ENCODE measurements around the gene KCNMA1.

The KCNMA1 gene

DNA sequence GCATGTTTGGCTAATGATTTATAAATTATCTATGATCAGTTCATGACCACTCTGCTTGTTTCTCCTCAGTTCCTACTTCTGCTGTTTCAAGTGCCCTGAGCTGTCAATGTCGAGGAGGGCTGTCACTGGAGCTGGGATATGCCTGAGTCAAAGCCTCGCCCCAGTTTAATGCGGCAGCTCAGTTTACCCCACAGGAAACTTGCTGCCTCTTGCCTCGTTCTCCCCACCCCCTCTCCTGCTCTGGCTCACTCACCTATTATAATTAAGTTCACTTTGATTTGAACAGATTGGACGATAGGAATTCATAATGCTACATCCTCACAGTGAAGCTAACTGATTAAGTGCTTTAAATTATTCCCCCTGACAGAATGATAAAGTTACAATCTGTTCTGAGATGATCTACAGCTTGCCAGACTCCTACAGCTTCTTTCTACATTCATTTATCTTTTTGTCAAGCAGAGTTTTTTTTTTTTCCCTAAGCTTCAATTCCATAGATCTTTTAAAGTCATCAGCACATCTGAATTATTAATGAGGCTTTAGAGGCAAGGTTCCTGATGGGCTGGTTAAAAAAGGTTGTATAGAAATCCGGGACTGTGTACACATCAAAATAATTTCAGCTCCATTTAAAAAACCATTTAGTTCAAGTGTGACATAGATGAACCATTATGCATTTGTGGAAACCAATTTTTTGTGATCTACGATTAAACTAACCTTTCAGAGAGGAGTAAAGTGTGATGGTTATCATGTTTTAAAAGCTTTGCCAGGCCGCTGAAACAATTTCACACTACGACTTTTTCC, 758.3 kb downstream of the KCNMA1 start:
- TF ChIP-seq CEBPB (IDR thresholded peaks at IDR 0.05) = no peak
- no peak for TF ChIP-seq RAD21 (IDR thresholded peaks at IDR 0.05; ENCODE audit: low read depth)
- TF ChIP-seq, protein P1, sequence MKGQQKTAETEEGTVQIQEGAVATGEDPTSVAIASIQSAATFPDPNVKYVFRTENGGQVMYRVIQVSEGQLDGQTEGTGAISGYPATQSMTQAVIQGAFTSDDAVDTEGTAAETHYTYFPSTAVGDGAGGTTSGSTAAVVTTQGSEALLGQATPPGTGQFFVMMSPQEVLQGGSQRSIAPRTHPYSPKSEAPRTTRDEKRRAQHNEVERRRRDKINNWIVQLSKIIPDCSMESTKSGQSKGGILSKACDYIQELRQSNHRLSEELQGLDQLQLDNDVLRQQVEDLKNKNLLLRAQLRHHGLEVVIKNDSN (IDR thresholded peaks at IDR 0.05) = no peak
- no peak for TF ChIP-seq MAX (IDR thresholded peaks at IDR 0.05)

DNA sequence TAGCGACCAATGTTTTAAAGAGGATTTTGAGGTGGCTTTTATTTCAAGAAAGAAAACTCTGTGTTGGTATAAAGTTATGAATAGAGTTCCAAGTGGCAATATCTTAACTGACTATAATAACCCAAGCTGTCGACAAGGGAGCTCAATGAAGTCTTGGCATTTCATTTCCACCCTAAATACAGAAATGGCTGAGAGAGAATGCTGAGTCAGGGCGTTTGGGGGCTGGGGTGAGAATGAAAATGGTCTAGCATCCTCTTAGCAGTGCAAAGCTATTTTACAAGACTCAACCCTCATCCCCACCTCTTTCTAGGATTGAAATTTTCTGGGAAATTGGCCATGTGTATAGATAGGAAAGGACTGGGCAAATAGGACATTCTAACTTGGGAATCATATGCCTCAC, 759.1 kb downstream of the KCNMA1 start:
- TF ChIP-seq EP300 (IDR thresholded peaks at IDR 0.05; ENCODE audit: borderline replicate concordance) = no peak
- TF ChIP-seq TEAD4 (IDR thresholded peaks at IDR 0.05) = no peak
- no peak for TF ChIP-seq FOXM1 (IDR thresholded peaks at IDR 0.05; ENCODE audit: borderline replicate concordance, low read depth)
- no peak for TF ChIP-seq TCF12 (IDR thresholded peaks at IDR 0.05; ENCODE audit: low read depth)
- TF ChIP-seq NFIC (IDR thresholded peaks at IDR 0.05) = no peak
- no peak for TF ChIP-seq MAX (IDR thresholded peaks at IDR 0.05)
- TF ChIP-seq RAD21 (IDR thresholded peaks at IDR 0.05; ENCODE audit: low read depth) = no peak
- TF ChIP-seq CREB1 (IDR thresholded peaks at IDR 0.05; ENCODE audit: low read depth) = no peak
- no peak for TF ChIP-seq ZBTB7A (IDR thresholded peaks at IDR 0.05; ENCODE audit: low read depth)

DNA sequence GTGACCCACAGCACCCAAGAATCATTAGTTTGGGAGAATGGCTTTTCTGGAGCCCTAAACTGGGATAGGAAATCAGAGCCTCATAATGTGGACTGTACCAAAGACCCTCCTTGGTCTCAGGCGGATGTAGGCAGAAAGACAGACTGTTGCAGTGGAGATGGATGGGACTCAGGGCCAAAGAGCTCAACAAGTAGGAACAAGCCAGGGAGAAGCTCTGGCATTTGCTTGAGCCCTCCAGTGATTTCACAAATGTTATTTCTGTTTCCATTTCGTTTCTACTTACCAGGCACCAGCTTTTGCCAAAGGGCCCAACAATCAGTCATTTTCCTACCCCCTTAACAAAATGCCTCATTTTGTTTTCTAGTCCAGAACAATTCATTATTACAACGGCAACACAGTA, 762.7 kb downstream of the KCNMA1 start:
- TF ChIP-seq CREB1 (IDR thresholded peaks at IDR 0.05; ENCODE audit: low read depth) (no peak), YY1 (IDR thresholded peaks at IDR 0.05; ENCODE audit: low read depth) (no peak), NFIC (IDR thresholded peaks at IDR 0.05) (no peak), TAF1 (IDR thresholded peaks at IDR 0.05; ENCODE audit: low read depth) (no peak), REST (IDR thresholded peaks at IDR 0.05; ENCODE audit: low read depth) (no peak), EP300 (IDR thresholded peaks at IDR 0.05; ENCODE audit: borderline replicate concordance) (no peak), RAD21 (IDR thresholded peaks at IDR 0.05; ENCODE audit: low read depth) (no peak), TEAD4 (IDR thresholded peaks at IDR 0.05) (no peak), MAX (IDR thresholded peaks at IDR 0.05) (no peak), TCF12 (IDR thresholded peaks at IDR 0.05; ENCODE audit: low read depth) (no peak), FOXM1 (IDR thresholded peaks at IDR 0.05; ENCODE audit: borderline replicate concordance, low read depth) (no peak), EGR1 (IDR thresholded peaks at IDR 0.05) (no peak), CEBPB (IDR thresholded peaks at IDR 0.05) (no peak), ZBTB7A (IDR thresholded peaks at IDR 0.05; ENCODE audit: low read depth) (no peak)
- TF ChIP-seq, protein P1 (IDR thresholded peaks at IDR 0.05) = no peak

DNA sequence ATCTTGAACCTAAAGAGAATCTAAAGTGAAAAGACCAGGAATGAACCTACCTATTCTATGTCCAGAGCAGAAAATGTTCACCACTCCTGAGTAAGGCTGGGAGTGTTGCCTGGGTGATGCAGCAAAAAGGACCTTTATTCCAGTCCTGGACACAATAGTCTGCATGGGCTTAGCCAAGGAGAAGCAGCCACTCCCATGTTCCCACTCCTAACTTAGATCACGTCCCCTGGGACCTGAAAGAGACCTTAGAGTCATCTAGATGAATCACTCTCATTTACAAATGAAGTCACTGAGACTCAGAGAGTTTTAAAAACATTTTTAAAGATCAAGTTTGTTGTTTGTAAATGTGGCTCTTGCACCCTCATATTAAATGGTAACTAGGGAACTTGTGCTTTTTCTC, 763.4 kb downstream of the KCNMA1 start:
- TF ChIP-seq TAF1 (IDR thresholded peaks at IDR 0.05; ENCODE audit: low read depth) (no peak), CEBPB (IDR thresholded peaks at IDR 0.05) (no peak), EP300 (IDR thresholded peaks at IDR 0.05; ENCODE audit: borderline replicate concordance) (no peak), NFIC (IDR thresholded peaks at IDR 0.05) (no peak), CREB1 (IDR thresholded peaks at IDR 0.05; ENCODE audit: low read depth) (no peak), REST (IDR thresholded peaks at IDR 0.05; ENCODE audit: low read depth) (no peak), EGR1 (IDR thresholded peaks at IDR 0.05) (no peak), TCF12 (IDR thresholded peaks at IDR 0.05; ENCODE audit: low read depth) (no peak), YY1 (IDR thresholded peaks at IDR 0.05; ENCODE audit: low read depth) (no peak), RAD21 (IDR thresholded peaks at IDR 0.05; ENCODE audit: low read depth) (no peak), MAX (IDR thresholded peaks at IDR 0.05) (no peak), TEAD4 (IDR thresholded peaks at IDR 0.05) (no peak), FOXM1 (IDR thresholded peaks at IDR 0.05; ENCODE audit: borderline replicate concordance, low read depth) (no peak), ZBTB7A (IDR thresholded peaks at IDR 0.05; ENCODE audit: low read depth) (no peak)
- TF ChIP-seq, protein P1 (IDR thresholded peaks at IDR 0.05) = no peak

Data from Ishikawa (cell line).